WTC11 (cell line): ENCODE measurements around the gene BCAS3. TPM values are rescaled to one million over a fixed set of nuclear protein-coding genes. Genes with fewer than 3 reads are reported as not detected.

Source experiments
- ATAC-seq: fragments of 200-7000 bp; cut with Tn5 transposase; 2 replicates; pipeline ENCODE4 v1.10.0; 2021; ENCODE audit warnings: mild to moderate bottlenecking, moderate library complexity
- CTCF ChIA-PET: fragments of 300-600 bp; sonication (Branson Sonifier 250); formaldehyde crosslinking; loops from one replicate; lab custom pipeline; 2021; ENCODE audit warnings: antibody characterized with exemption; lab: Charles Lee
- POLR2A ChIA-PET: fragments of 350-600 bp; sonication (Branson Sonifier 250); formaldehyde crosslinking; loops from one replicate; lab custom pipeline; 2021; ENCODE audit warnings: antibody characterized with exemption; lab: Charles Lee
- DNase-seq: peaks from one replicate; pipeline ENCODE4 v3.0.0; 2021; ENCODE audit warnings: low spot score
- H3K27ac Mint-ChIP-seq: 2 replicates; pipeline ENCODE4 v1.8.0; 2021; ENCODE audit warnings: mixed read lengths
- H3K27me3 Mint-ChIP-seq: 2 replicates; pipeline ENCODE4 v1.8.0; 2021; ENCODE audit warnings: low read depth, mild to moderate bottlenecking, moderate library complexity, mixed read lengths
- H3K36me3 Mint-ChIP-seq: 2 replicates; pipeline ENCODE4 v1.8.0; 2021; ENCODE audit warnings: mixed read lengths
- H3K4me1 Mint-ChIP-seq: 2 replicates; pipeline ENCODE4 v1.8.0; 2022; ENCODE audit warnings: mixed read lengths
- H3K4me3 Mint-ChIP-seq: 2 replicates; pipeline ENCODE4 v1.8.0; 2021; ENCODE audit warnings: mild to moderate bottlenecking, moderate library complexity, mixed read lengths
- H3K9me3 Mint-ChIP-seq: 2 replicates; pipeline ENCODE4 v1.8.0; 2021; ENCODE audit warnings: mixed read lengths
- ARID4B ChIP-seq: sonication (generic); formaldehyde crosslinking; IDR thresholded peaks from 2 replicates; pipeline ENCODE4 v1.8.0; 2023; ENCODE audit warnings: missing genetic modification reagents, mild to moderate bottlenecking, borderline replicate concordance
- CBFB ChIP-seq: sonication (generic); formaldehyde crosslinking; IDR thresholded peaks from 2 replicates; pipeline ENCODE4 v1.8.1; 2022; ENCODE audit warnings: mild to moderate bottlenecking, low read depth, missing genetic modification reagents
- E2F4 ChIP-seq: sonication (generic); formaldehyde crosslinking; IDR thresholded peaks from 2 replicates; pipeline ENCODE4 v1.8.1; 2022; ENCODE audit warnings: low read depth, mild to moderate bottlenecking, moderate library complexity, missing genetic modification reagents, borderline replicate concordance
- E2F5 ChIP-seq: sonication (generic); formaldehyde crosslinking; IDR thresholded peaks from 2 replicates; pipeline ENCODE4 v1.8.1; 2022; ENCODE audit warnings: mild to moderate bottlenecking, moderate library complexity, missing genetic modification reagents
- ESRRA ChIP-seq: sonication (generic); formaldehyde crosslinking; IDR thresholded peaks from 2 replicates; pipeline ENCODE4 v1.8.1; 2022; ENCODE audit warnings: mild to moderate bottlenecking, missing genetic modification reagents, borderline replicate concordance
- FOXK1 ChIP-seq: sonication (generic); formaldehyde crosslinking; IDR thresholded peaks from 2 replicates; pipeline ENCODE4 v1.8.0; 2022; ENCODE audit warnings: mild to moderate bottlenecking, moderate library complexity, missing genetic modification reagents
- HMGA2 ChIP-seq: fragments of 250-450 bp; sonication (Bioruptor Pico); IDR thresholded peaks from 2 replicates; pipeline ENCODE4 v1.4.0; 2021; ENCODE audit warnings: mild to moderate bottlenecking, moderate library complexity
- JAZF1 ChIP-seq: fragments of 250-450 bp; sonication (Bioruptor Pico); IDR thresholded peaks from 2 replicates; pipeline ENCODE4 v1.9.0; 2021; ENCODE audit warnings: moderate library complexity, mild to moderate bottlenecking, inconsistent platforms
- NFYB ChIP-seq: sonication (generic); formaldehyde crosslinking; conservative IDR thresholded peaks from 2 replicates; pipeline ENCODE4 v1.8.0; 2022; ENCODE audit warnings: low read depth, missing genetic modification reagents
- RORB ChIP-seq: fragments of 250-450 bp; sonication (Bioruptor Pico); IDR thresholded peaks from 2 replicates; pipeline ENCODE4 v1.9.0; 2021; ENCODE audit warnings: mild to moderate bottlenecking
- TCF7 ChIP-seq: sonication (generic); formaldehyde crosslinking; IDR thresholded peaks from 2 replicates; pipeline ENCODE4 v1.8.0; 2022; ENCODE audit warnings: mild to moderate bottlenecking, low read depth, missing genetic modification reagents, moderate library complexity
- TP53 ChIP-seq: sonication (generic); formaldehyde crosslinking; IDR thresholded peaks from 2 replicates; pipeline ENCODE4 v1.8.1; 2023; ENCODE audit warnings: mild to moderate bottlenecking, missing genetic modification reagents
- ZNF219 ChIP-seq: sonication (generic); formaldehyde crosslinking; IDR thresholded peaks from 2 replicates; pipeline ENCODE4 v1.8.0; 2023; ENCODE audit warnings: missing genetic modification reagents, mild to moderate bottlenecking, borderline replicate concordance
- ZNF396 ChIP-seq: fragments of 250-450 bp; sonication (Bioruptor Pico); IDR thresholded peaks from 2 replicates; pipeline ENCODE4 v1.8.0; 2021; ENCODE audit warnings: mild to moderate bottlenecking, moderate library complexity, borderline replicate concordance
- ZNF423 ChIP-seq: fragments of 250-450 bp; sonication (Bioruptor Pico); IDR thresholded peaks from 2 replicates; pipeline ENCODE4 v2.1.2; 2022; ENCODE audit warnings: mild to moderate bottlenecking, moderate library complexity
- ZNF671 ChIP-seq: fragments of 250-450 bp; sonication (Bioruptor Pico); IDR thresholded peaks from 2 replicates; pipeline ENCODE4 v1.8.0; 2021; ENCODE audit warnings: mild to moderate bottlenecking
- ZSCAN18 ChIP-seq: fragments of 250-450 bp; sonication (Bioruptor Pico); IDR thresholded peaks from 2 replicates; pipeline ENCODE4 v2.1.2; 2022; ENCODE audit warnings: mild to moderate bottlenecking, moderate library complexity
- total RNA-seq: library from RNA; stranded (reverse); gene quantifications from 3 replicates; pipeline ENCODE4 v1.2.3, GENCODE V29; 2021

The BCAS3 gene
- total RNA-seq, 1 experiment from 2014 or later, result 15.5 TPM

DNA sequence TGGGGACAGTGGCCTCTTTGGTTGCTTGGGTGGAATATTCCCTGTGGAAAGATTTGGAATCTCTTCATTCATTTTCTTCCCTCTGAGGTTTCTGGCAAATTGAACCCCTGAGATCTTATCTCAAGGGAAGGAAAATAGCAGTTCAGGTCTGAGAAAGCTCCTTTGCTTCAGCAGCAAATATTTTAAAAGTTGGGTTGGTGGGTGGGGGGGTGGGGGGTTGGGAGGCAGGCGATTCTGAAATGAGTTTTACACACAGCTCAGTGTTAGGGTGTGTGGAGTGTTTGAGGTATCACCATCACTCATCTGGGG is 728.8 kb downstream of the BCAS3 start (continued):
- TF ChIP-seq E2F5 (CRISPR knock-in tag), result no peak
- no peak for TF ChIP-seq ZNF219 (CRISPR knock-in tag)

DNA sequence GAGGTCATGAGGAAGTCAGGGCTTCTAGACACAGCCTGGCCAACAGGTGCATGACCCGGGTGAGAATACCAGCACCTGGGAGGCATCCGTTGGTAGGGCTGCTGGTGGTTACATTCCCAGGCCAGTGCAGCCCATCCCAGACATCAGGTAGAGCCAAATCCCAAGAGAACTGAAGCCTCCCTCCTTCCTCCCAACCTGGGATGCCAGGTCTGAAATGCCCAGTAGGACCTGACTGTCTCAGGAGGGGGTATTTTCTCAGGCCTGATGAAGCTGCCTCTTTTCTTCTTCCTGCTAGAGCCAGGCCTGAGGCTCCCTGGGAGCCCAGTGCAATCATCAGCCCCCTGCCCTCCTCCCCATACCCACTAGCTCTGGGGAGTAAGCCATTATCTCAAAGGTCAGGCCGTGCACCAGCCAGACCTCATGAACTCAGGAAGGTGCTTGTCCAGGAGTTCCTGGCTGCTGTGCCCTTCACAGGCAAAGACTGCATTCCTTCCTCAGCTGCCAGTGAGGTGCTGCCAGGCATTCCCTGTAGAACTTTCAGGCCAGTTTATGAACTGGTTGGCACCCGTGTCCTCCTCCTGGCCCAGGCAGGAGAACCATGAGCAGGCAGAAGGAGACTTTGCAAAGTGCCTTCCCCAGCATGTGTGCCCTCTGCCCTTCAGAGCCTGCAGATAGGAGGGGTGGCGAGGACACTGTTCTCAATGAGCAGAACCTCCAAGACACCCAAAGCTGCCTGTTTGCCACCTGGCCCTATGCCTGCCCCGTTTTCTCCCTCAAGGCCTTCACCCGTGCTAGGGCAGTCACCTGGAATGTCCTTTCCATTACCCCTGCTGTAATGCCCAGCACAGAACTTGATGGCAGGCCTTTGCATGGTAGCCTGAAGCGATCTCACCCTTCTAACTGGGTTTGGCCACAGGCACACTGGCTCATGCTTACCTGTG is 729.6 kb downstream of the BCAS3 start:
- no peak overlapping the region for H3K4me3 Mint-ChIP-seq
- POLR2A ChIA-PET, result no interaction called here
- CTCF ChIA-PET, result interaction anchor here (0.6 to 5.9 kb wide), 4 partner anchors 7 to 456 kb away, joined by 3 to 37 read pairs (median 9); partner anchors contain the start of genes BRIP1 and TBX2
- no peak for TF ChIP-seq ZNF671
- TF ChIP-seq ZNF423 (CRISPR knock-in tag), result no peak
- no peak for TF ChIP-seq ZNF396
- TF ChIP-seq RORB, result no peak
- TF ChIP-seq, all 79 proteins: peak for 0
- no peak overlapping the region for H3K27ac Mint-ChIP-seq
- H3K27me3 Mint-ChIP-seq, result peaks cover 95% of the 10 kb centered on the region
- H3K9me3 Mint-ChIP-seq, result no peaks in the 10 kb centered on the region
- DNase-seq (peak; percentile 10), ATAC-seq (no peak)
- H3K4me1 Mint-ChIP-seq, result peaks cover 30% of the 10 kb centered on the region
- no peaks in the 10 kb centered on the region for H3K36me3 Mint-ChIP-seq

- peak overlapping the region; percentile 59 for H3K4me3 Mint-ChIP-seq
- ChIA-PET CTCF (interaction anchor here (1.2 to 5.9 kb wide), 8 partner anchors 8 to 436 kb away, joined by 3 to 46 read pairs (median 8); partner anchors contain the start of gene TBX2), POLR2A (interaction anchor here (0.7 to 1.0 kb wide), 2 partner anchors 10 to 253 kb away, joined by 3 to 4 read pairs; no protein-coding TSS in a partner anchor)
- peaks cover 90% of the 10 kb centered on the region for H3K27me3 Mint-ChIP-seq
- DNase-seq (peak; percentile 16), ATAC-seq (no peak)
- no peak overlapping the region for H3K27ac Mint-ChIP-seq
- 0 out of 2 replicates have a peak, but pooled peaks have one; percentile 9 for TF ChIP-seq NFYB (CRISPR knock-in tag)
- no peak for TF ChIP-seq ESRRA (CRISPR knock-in tag)
- H3K4me1 Mint-ChIP-seq, result peaks cover 21% of the 10 kb centered on the region
- no peaks in the 10 kb centered on the region for H3K9me3 Mint-ChIP-seq
- no peaks in the 10 kb centered on the region for H3K36me3 Mint-ChIP-seq
These were observed 730.7 kb downstream of the BCAS3 start for GRCh38 chr17:61408151-61409041.

DNA sequence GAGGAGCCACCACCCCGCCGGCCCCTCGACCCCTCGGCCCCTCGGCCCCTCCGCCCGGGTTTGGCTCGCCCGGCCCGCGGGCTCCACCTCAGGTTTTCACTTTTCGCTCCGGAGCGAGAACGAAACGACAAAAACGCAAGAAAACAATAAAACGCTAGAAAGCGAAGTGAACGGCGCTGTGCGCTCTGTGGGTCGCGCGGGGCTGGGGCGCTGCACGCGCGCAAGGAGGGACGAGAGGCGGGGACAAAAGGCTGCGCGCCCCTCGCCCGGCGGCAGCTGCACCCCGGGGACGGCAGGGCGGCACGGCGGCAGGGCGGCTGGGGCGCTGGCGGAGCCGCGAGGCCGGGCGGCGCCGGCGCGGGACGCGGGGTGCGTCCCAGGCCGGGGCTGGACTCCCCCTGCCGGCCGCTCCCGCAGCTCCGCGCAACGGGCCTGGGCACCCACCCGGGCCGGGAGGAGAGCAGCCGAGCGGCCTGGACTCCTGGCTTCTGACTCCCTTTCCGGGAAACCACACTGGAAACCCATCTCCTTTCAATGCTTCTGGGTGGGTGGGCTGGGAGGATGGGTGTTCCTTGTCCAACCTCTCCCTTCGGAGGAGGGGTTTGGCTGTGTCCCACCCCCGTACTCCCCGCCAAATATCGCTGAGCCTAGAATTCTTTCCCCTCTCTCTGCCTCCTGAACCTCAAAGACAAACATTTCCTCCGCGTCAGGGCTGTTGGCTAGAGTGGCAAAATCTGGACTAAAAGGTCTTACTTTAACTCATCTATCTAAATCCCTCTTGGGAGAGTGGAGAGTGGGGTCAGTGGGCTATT is 731.9 kb downstream of the BCAS3 start:
- H3K4me3 Mint-ChIP-seq, result peak overlapping the region; percentile 68
- H3K4me1 Mint-ChIP-seq, result peaks cover 15% of the 10 kb centered on the region
- TF ChIP-seq ZSCAN18 (CRISPR knock-in tag), result no peak
- TF ChIP-seq JAZF1, result no peak
- no peak for TF ChIP-seq E2F4 (CRISPR knock-in tag)
- TF ChIP-seq RORB, result no peak
- no peak for TF ChIP-seq TP53
- TF ChIP-seq ARID4B, result no peak
- TF ChIP-seq FOXK1 (CRISPR knock-in tag), result no peak
- TF ChIP-seq ZNF423 (CRISPR knock-in tag), result peak; percentile 46; the same call in 1 of the 2 replicates
- TF ChIP-seq TCF7 (CRISPR knock-in tag), result no peak
- no peak for TF ChIP-seq HMGA2 (CRISPR knock-in tag)
- TF ChIP-seq CBFB (CRISPR knock-in tag), result no peak

More for the DNA sequence above, 731.9 kb downstream of the BCAS3 start:
- H3K36me3 Mint-ChIP-seq, result no peaks in the 10 kb centered on the region
- H3K9me3 Mint-ChIP-seq, result no peaks in the 10 kb centered on the region
- CTCF ChIA-PET, result interaction anchor here (0.7 to 6.4 kb wide), 11 partner anchors 9 to 438 kb away, joined by 3 to 46 read pairs (median 12); partner anchors contain the start of gene TBX2
- ATAC-seq (peak; percentile 3; the same call in 1 of the 2 replicates), DNase-seq (peak; percentile 55)
- peaks cover 90% of the 10 kb centered on the region for H3K27me3 Mint-ChIP-seq
- POLR2A ChIA-PET, result interaction anchor here (0.7 to 1.0 kb wide), 2 partner anchors 11 to 254 kb away, joined by 3 to 4 read pairs; no protein-coding TSS in a partner anchor
- H3K27ac Mint-ChIP-seq, result no peak overlapping the region
